HFFc6 (cell line): ENCODE results near the gene TMCO6. TPM values are rescaled to one million over a fixed set of nuclear protein-coding genes. Genes with fewer than 3 reads are reported as not detected.
"Not testable (repeated sequence)": the region's sequence is repeated elsewhere in the genome, so short reads cannot be mapped to it uniquely, and the experiment has no call there.

ENCODE experiments used
- DNase-seq: peaks from one replicate; pipeline ENCODE4 v3.0.0-alpha.2; 2018
- H3K27ac Mint-ChIP-seq: 2 replicates; pipeline ENCODE4 v1.8.0; 2020; ENCODE audit warnings: mild to moderate bottlenecking, mixed read lengths
- H3K27me3 Mint-ChIP-seq: 2 replicates; pipeline ENCODE4 v1.8.0; 2021; ENCODE audit warnings: mild to moderate bottlenecking, moderate library complexity, mixed read lengths; ENCODE audit not compliant: insufficient read depth
- H3K36me3 Mint-ChIP-seq: 2 replicates; pipeline ENCODE4 v1.8.0; 2021; ENCODE audit warnings: low read depth, mixed read lengths
- H3K4me1 Mint-ChIP-seq: 2 replicates; pipeline ENCODE4 v1.8.0; 2020; ENCODE audit warnings: low read depth, mixed read lengths
- H3K4me3 Mint-ChIP-seq: 2 replicates; pipeline ENCODE4 v1.8.0; 2020; ENCODE audit warnings: mild to moderate bottlenecking, moderate library complexity, mixed read lengths
- H3K9me3 Mint-ChIP-seq: 2 replicates; pipeline ENCODE4 v1.8.0; 2020; ENCODE audit warnings: mild to moderate bottlenecking, mixed read lengths
- CTCF ChIP-seq: fragments of 200-600 bp; sonication (generic); IDR thresholded peaks from 2 replicates; pipeline ENCODE4 v1.5.0; 2021; ENCODE audit warnings: antibody characterized with exemption, mild to moderate bottlenecking
- total RNA-seq, 6 experiments: library from RNA; stranded (reverse); fragmentation: NEBNext Ultra II Directional; extraction: Animal tissue kit (Norgen Biotek cat#: 25700); gene quantifications; 2 replicates in 1 of 6; 3 replicates in 5 of 6; pipeline ENCODE4 v1.2.3, GENCODE V29; 2021

The TMCO6 gene
- total RNA-seq, 6 experiments from 2014 or later: 3.6 to 7.2 (median 6.1) TPM

- Mint-ChIP-seq H3K9me3 (no peaks in the 10 kb centered on the region), H3K27ac (no peak overlapping the region), H3K4me3 (no peak overlapping the region), H3K27me3 (peaks cover 2% of the 10 kb centered on the region), H3K36me3 (no peaks in the 10 kb centered on the region), H3K4me1 (peaks cover 13% of the 10 kb centered on the region)
- no peak for TF ChIP-seq CTCF
- no peak for DNase-seq
These were observed 43.5 kb upstream of the TMCO6 start for GRCh38 chr5:140595538-140596300.

- Mint-ChIP-seq H3K36me3 (no peaks in the 10 kb centered on the region), H3K27me3 (peaks cover 2% of the 10 kb centered on the region), H3K9me3 (no peaks in the 10 kb centered on the region), H3K27ac (no peak overlapping the region), H3K4me1 (peaks cover 10% of the 10 kb centered on the region), H3K4me3 (no peak overlapping the region)
- no peak for TF ChIP-seq CTCF
- DNase-seq: no peak
These were observed 42.9 kb upstream of the TMCO6 start for GRCh38 chr5:140596321-140596741.

- no peaks in the 10 kb centered on the region for H3K36me3 Mint-ChIP-seq
- H3K4me1 Mint-ChIP-seq: peaks cover 19% of the 10 kb centered on the region
- peaks cover 2% of the 10 kb centered on the region for H3K27me3 Mint-ChIP-seq
- TF ChIP-seq CTCF: no peak
- no peak overlapping the region for H3K4me3 Mint-ChIP-seq
- no peak for DNase-seq
- no peak overlapping the region for H3K27ac Mint-ChIP-seq
- no peaks in the 10 kb centered on the region for H3K9me3 Mint-ChIP-seq
These were observed 40.4 kb upstream of the TMCO6 start for GRCh38 chr5:140598836-140599235.

GRCh38 chr5:140600096-140600495 is 39.2 kb upstream of the TMCO6 start:
- TF ChIP-seq CTCF: no peak
- no peaks in the 10 kb centered on the region for H3K36me3 Mint-ChIP-seq
- H3K9me3 Mint-ChIP-seq: no peaks in the 10 kb centered on the region
- peaks cover 2% of the 10 kb centered on the region for H3K27me3 Mint-ChIP-seq
- H3K4me3 Mint-ChIP-seq: no peak overlapping the region
- no peak for DNase-seq
- peaks cover 19% of the 10 kb centered on the region for H3K4me1 Mint-ChIP-seq
- H3K27ac Mint-ChIP-seq: no peak overlapping the region

GRCh38 chr5:140602147-140602546 is 37.1 kb upstream of the TMCO6 start:
- no peak for DNase-seq
- peaks cover 19% of the 10 kb centered on the region for H3K4me1 Mint-ChIP-seq
- no peaks in the 10 kb centered on the region for H3K36me3 Mint-ChIP-seq
- H3K9me3 Mint-ChIP-seq: no peaks in the 10 kb centered on the region
- H3K27me3 Mint-ChIP-seq: peaks cover 4% of the 10 kb centered on the region
- no peak for TF ChIP-seq CTCF
- H3K27ac Mint-ChIP-seq: no peak overlapping the region
- no peak overlapping the region for H3K4me3 Mint-ChIP-seq

GRCh38 chr5:140603446-140603698 is 35.9 kb upstream of the TMCO6 start:
- H3K4me3 Mint-ChIP-seq, H3K27ac Mint-ChIP-seq, H3K27me3 Mint-ChIP-seq, DNase-seq, H3K36me3 Mint-ChIP-seq, H3K9me3 Mint-ChIP-seq: not testable (repeated sequence)
- peaks cover 19% of the 10 kb centered on the region for H3K4me1 Mint-ChIP-seq
